Measurements from ENCODE around the gene ATAD3A.

- TF ChIP-seq CTCF (IDR thresholded peaks at IDR 0.05) (no peak), POLR2A (IDR thresholded peaks at IDR 0.05) (no peak)
These were observed 55.9 kb downstream of the ATAD3A start for GRCh38 chr1:1567891-1568291.

Data from heart left ventricle (tissue), 13 donors.